ENCODE measurements around the gene RPS19BP1. TPM values are rescaled to one million over a fixed set of nuclear protein-coding genes. Genes with fewer than 3 reads are reported as not detected.
A peak's percentile ranks its signal among the peaks of the same experiment; 100 is the strongest.

Gene RPS19BP1
- total RNA-seq, 2 donors from 2014 or later = 65.5 to 70.3 TPM

GRCh38 chr22:39576027-39576426 lies 43.5 kb upstream of the RPS19BP1 start:
- 92 to 94% methylated on average over 2 to 4 of the region's 4 CpGs for WGBS, 2 experiments (ENCODE audit: insufficient coverage in 1 of 2, insufficient read length in 1 of 2)
- Mint-ChIP-seq H3K27ac (no peak overlapping the region), H3K27me3 (ENCODE audit: insufficient read depth) (peaks cover 5% of the 10 kb centered on the region), H3K4me3 (no peak overlapping the region), H3K4me1 (peaks cover 4% of the 10 kb centered on the region), H3K9me3 (no peaks in the 10 kb centered on the region), H3K36me3 (ENCODE audit: low read depth) (no peaks in the 10 kb centered on the region)
- H3K9me3 ChIP-seq (ENCODE audit: control insufficient read depth, low read length) = no peaks in the 10 kb centered on the region
- H3K4me3 ChIP-seq (ENCODE audit: low read length) = no peak overlapping the region
- H3K4me1 ChIP-seq (ENCODE audit: control insufficient read depth, insufficient read depth, low read length) = no peaks in the 10 kb centered on the region
- no peaks in the 10 kb centered on the region for H3K27me3 ChIP-seq (ENCODE audit: control insufficient read depth, insufficient read depth, low read length, poor library complexity, severe bottlenecking)
- H3K27ac ChIP-seq (ENCODE audit: low read depth, low read length) = no peak overlapping the region
- TF ChIP-seq, protein P1, sequence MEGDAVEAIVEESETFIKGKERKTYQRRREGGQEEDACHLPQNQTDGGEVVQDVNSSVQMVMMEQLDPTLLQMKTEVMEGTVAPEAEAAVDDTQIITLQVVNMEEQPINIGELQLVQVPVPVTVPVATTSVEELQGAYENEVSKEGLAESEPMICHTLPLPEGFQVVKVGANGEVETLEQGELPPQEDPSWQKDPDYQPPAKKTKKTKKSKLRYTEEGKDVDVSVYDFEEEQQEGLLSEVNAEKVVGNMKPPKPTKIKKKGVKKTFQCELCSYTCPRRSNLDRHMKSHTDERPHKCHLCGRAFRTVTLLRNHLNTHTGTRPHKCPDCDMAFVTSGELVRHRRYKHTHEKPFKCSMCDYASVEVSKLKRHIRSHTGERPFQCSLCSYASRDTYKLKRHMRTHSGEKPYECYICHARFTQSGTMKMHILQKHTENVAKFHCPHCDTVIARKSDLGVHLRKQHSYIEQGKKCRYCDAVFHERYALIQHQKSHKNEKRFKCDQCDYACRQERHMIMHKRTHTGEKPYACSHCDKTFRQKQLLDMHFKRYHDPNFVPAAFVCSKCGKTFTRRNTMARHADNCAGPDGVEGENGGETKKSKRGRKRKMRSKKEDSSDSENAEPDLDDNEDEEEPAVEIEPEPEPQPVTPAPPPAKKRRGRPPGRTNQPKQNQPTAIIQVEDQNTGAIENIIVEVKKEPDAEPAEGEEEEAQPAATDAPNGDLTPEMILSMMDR (conservative IDR thresholded peaks at IDR 0.05) = no peak
- H3K36me3 ChIP-seq (ENCODE audit: control insufficient read depth, insufficient read depth, low read length) = no peaks in the 10 kb centered on the region
- H3K9ac ChIP-seq (ENCODE audit: extremely low read depth, low read length, poor library complexity, severe bottlenecking) = no peak overlapping the region
- no peak for DNase-seq

- 91 to 94% methylated on average over 2 of the region's 2 CpGs for WGBS, 2 experiments (ENCODE audit: insufficient coverage in 1 of 2, insufficient read length in 1 of 2)
- Mint-ChIP-seq H3K4me1 (peaks cover 4% of the 10 kb centered on the region), H3K27ac (no peak overlapping the region), H3K36me3 (ENCODE audit: low read depth) (no peaks in the 10 kb centered on the region), H3K9me3 (no peaks in the 10 kb centered on the region), H3K27me3 (ENCODE audit: insufficient read depth) (peaks cover 5% of the 10 kb centered on the region), H3K4me3 (no peak overlapping the region)
- H3K36me3 ChIP-seq (ENCODE audit: control insufficient read depth, insufficient read depth, low read length) = no peaks in the 10 kb centered on the region
- no peak overlapping the region for H3K4me3 ChIP-seq (ENCODE audit: low read length)
- no peaks in the 10 kb centered on the region for H3K9me3 ChIP-seq (ENCODE audit: control insufficient read depth, low read length)
- H3K27ac ChIP-seq (ENCODE audit: low read depth, low read length) = no peak overlapping the region
- H3K9ac ChIP-seq (ENCODE audit: extremely low read depth, low read length, poor library complexity, severe bottlenecking) = no peak overlapping the region
- no peak for DNase-seq
- TF ChIP-seq, protein P1 (conservative IDR thresholded peaks at IDR 0.05) = no peak
- H3K27me3 ChIP-seq (ENCODE audit: control insufficient read depth, insufficient read depth, low read length, poor library complexity, severe bottlenecking) = no peaks in the 10 kb centered on the region
- H3K4me1 ChIP-seq (ENCODE audit: control insufficient read depth, insufficient read depth, low read length) = no peaks in the 10 kb centered on the region
Measured at GRCh38 chr22:39575552-39575825, 42.9 kb upstream of the RPS19BP1 start.

GRCh38 chr22:39574779-39575551 lies 42.4 kb upstream of the RPS19BP1 start:
- H3K4me1 ChIP-seq (ENCODE audit: control insufficient read depth, insufficient read depth, low read length) = no peaks in the 10 kb centered on the region
- Mint-ChIP-seq H3K27ac (peak overlapping the region; percentile 52), H3K4me3 (no peak overlapping the region), H3K9me3 (no peaks in the 10 kb centered on the region), H3K4me1 (peaks cover 2% of the 10 kb centered on the region), H3K27me3 (ENCODE audit: insufficient read depth) (peaks cover 5% of the 10 kb centered on the region), H3K36me3 (ENCODE audit: low read depth) (no peaks in the 10 kb centered on the region)
- no peaks in the 10 kb centered on the region for H3K27me3 ChIP-seq (ENCODE audit: control insufficient read depth, insufficient read depth, low read length, poor library complexity, severe bottlenecking)
- WGBS, 2 experiments (ENCODE audit: insufficient coverage in 1 of 2, insufficient read length in 1 of 2) = 86 to 91% methylated on average over 11 to 14 of the region's 14 CpGs
- H3K27ac ChIP-seq (ENCODE audit: low read depth, low read length) = no peak overlapping the region
- H3K9me3 ChIP-seq (ENCODE audit: control insufficient read depth, low read length) = no peaks in the 10 kb centered on the region
- no peak for DNase-seq
- TF ChIP-seq, protein P1 (conservative IDR thresholded peaks at IDR 0.05) = no peak
- H3K9ac ChIP-seq (ENCODE audit: extremely low read depth, low read length, poor library complexity, severe bottlenecking) = no peak overlapping the region
- no peak overlapping the region for H3K4me3 ChIP-seq (ENCODE audit: low read length)
- H3K36me3 ChIP-seq (ENCODE audit: control insufficient read depth, insufficient read depth, low read length) = no peaks in the 10 kb centered on the region
